ENCODE measurements around the gene ADCY3. TPM values are rescaled to one million over a fixed set of nuclear protein-coding genes. Genes with fewer than 3 reads are reported as not detected.

ADCY3 gene
- total RNA-seq, 1 experiment from 2014 or later = 39.5 TPM

DNA sequence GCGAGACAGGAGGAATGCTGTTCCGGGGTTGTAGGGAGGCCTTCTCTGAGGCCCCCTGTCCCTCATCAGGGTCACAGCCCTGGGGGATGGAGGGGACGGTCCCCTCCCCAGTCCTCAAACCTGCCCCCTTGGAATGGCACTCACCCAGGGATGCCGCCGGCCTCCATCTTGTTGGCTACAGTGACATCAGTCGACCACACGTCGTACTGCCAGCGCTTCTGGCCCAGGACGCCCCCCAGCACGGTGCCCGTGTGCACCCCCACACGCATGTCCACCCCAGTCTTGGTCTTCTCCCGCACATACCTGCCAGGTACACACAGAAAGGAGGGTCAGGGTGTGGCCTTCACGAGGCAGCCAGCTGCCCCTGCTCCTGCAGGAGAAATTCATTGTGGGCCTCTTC is 80.3 kb downstream of the ADCY3 start:
- Histone ChIP-seq H3K4ac (ENCODE audit: low read depth, low read length) (no peak overlapping the region), H2AK5ac (ENCODE audit: insufficient read length, low read length) (no peak overlapping the region), H2AFZ (ENCODE audit: low read length) (no peak overlapping the region), H3K23me2 (ENCODE audit: insufficient read length, low read depth, low read length, poor library complexity, severe bottlenecking) (no peaks in the 10 kb centered on the region), H2BK20ac (ENCODE audit: low read depth, low read length, poor library complexity, severe bottlenecking) (no peak overlapping the region), H3K23ac (ENCODE audit: insufficient read length, low read depth, low read length) (no peak overlapping the region), H3K27ac (ENCODE audit: insufficient read length, low read depth, low read length) (no peak overlapping the region), H3K18ac (ENCODE audit: insufficient read length, low read depth, low read length) (no peak overlapping the region), H3K4me1 (ENCODE audit: insufficient read depth, low read length) (no peaks in the 10 kb centered on the region), H3K9ac (ENCODE audit: extremely low read depth, insufficient read length, low read length) (no peak overlapping the region), H3K79me1 (ENCODE audit: insufficient read depth, low read depth, low read length, poor library complexity, severe bottlenecking) (no peaks in the 10 kb centered on the region), H3T11ph (ENCODE audit: low read length) (no peak overlapping the region), H4K20me1 (ENCODE audit: control insufficient read depth, insufficient read depth, insufficient read length) (no peaks in the 10 kb centered on the region), H2BK15ac (ENCODE audit: low read depth, low read length) (no peak overlapping the region), H2BK5ac (ENCODE audit: insufficient read length, low read length) (no peak overlapping the region), H4K8ac (replicated peaks; ENCODE audit: insufficient read length, low read depth, low read length) (no peak overlapping the region), H2BK12ac (ENCODE audit: insufficient read length, low read depth, low read length) (no peak overlapping the region), H3K79me2 (ENCODE audit: insufficient read depth, low read length) (no peaks in the 10 kb centered on the region), H3K4me2 (ENCODE audit: insufficient read depth, insufficient read length, low read length) (no peak overlapping the region), H3K14ac (ENCODE audit: insufficient read depth, low read length) (no peak overlapping the region), H4K91ac (ENCODE audit: insufficient read length, low read depth, low read length) (no peak overlapping the region), H3K9me3 (ENCODE audit: control insufficient read depth, low read depth, low read length) (no peaks in the 10 kb centered on the region), H2BK120ac (ENCODE audit: low read depth, low read length, poor library complexity, severe bottlenecking) (no peak overlapping the region), H3K27me3 (ENCODE audit: insufficient read depth, low read length) (no peaks in the 10 kb centered on the region), H3K56ac (ENCODE audit: insufficient read length, low read depth, low read length) (no peak overlapping the region), H4K5ac (ENCODE audit: insufficient read length, low read depth, low read length) (no peak overlapping the region)
- no CpG with 5 or more reads among the region's 15 CpGs for WGBS (ENCODE audit: extremely low coverage, insufficient read length, low lambda C conversion rate)
- H3K36me3 Mint-ChIP-seq (ENCODE audit: insufficient read depth in 1 of 3, low read depth in 3 of 3) = peaks cover 32 to 38% (median 33%) of the 10 kb centered on the region in 3 experiments; a peak in 6 of 7 replicates
- no peaks in the 10 kb centered on the region; a peak in 1 of 5 replicates for H3K9me3 Mint-ChIP-seq
- H3K27me3 Mint-ChIP-seq (ENCODE audit: low read depth) = no peaks in the 10 kb centered on the region; the same call in 1 of the 2 replicates
- H3K4me3 Mint-ChIP-seq = no peak overlapping the region
- no peak for DNase-seq
- H3K4me1 Mint-ChIP-seq = peaks cover 3 to 6% of the 10 kb centered on the region in 2 experiments; a peak in 3 of 4 replicates
- no peak overlapping the region; a peak in 1 of 7 replicates for H3K27ac Mint-ChIP-seq
- TF ChIP-seq, protein P1, sequence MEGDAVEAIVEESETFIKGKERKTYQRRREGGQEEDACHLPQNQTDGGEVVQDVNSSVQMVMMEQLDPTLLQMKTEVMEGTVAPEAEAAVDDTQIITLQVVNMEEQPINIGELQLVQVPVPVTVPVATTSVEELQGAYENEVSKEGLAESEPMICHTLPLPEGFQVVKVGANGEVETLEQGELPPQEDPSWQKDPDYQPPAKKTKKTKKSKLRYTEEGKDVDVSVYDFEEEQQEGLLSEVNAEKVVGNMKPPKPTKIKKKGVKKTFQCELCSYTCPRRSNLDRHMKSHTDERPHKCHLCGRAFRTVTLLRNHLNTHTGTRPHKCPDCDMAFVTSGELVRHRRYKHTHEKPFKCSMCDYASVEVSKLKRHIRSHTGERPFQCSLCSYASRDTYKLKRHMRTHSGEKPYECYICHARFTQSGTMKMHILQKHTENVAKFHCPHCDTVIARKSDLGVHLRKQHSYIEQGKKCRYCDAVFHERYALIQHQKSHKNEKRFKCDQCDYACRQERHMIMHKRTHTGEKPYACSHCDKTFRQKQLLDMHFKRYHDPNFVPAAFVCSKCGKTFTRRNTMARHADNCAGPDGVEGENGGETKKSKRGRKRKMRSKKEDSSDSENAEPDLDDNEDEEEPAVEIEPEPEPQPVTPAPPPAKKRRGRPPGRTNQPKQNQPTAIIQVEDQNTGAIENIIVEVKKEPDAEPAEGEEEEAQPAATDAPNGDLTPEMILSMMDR (conservative IDR thresholded peaks at IDR 0.05) = no peak

All from H9 (cell line).